Measurements from ENCODE around the gene DNAH12.
"Not testable (repeated sequence)": the region's sequence is repeated elsewhere in the genome, so short reads cannot be mapped to it uniquely, and the experiment has no call there.

The DNAH12 gene

DNA sequence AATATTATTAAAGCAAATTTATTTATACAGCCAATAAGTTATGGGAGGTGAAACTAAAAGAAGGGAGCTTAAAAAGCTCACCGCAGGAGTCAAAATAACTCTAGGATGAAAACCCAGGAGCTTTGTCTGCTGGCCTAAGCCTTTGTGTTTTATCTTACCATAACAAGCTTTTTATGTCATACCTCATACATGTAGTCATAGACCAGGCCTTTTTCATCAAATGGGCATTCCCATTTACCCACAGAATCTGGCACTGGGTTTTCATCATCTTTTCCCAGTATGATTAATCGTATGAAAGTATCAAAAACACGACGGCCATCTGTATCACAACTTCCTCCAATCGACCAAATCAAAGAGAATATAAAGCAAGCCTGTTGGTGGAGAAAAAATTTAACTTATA is 122.8 kb downstream of the DNAH12 start:
- Histone ChIP-seq H3K27ac (no peak overlapping the region), H3K4me3 (no peak overlapping the region)

DNA sequence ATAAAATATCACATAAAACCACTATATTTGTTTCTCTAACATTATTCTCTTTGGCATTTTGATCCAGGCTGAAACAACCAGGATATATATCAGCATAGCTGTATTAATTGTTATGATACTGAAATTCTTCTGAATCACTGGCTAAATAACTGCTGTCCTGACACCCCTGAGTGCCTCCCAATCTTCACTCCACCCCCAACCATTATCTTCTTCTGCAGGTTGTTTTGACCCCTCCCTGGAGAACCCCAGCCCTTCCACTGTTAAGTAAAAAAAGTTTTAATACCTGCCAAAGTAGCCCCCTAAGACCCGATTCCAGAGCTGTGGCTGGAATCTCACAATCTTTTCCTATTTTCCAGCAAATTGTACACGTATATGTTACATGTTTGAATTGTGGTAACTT is 124.1 kb downstream of the DNAH12 start:
- Histone ChIP-seq H3K4me3 (no peak overlapping the region), H3K27ac (no peak overlapping the region)

DNA sequence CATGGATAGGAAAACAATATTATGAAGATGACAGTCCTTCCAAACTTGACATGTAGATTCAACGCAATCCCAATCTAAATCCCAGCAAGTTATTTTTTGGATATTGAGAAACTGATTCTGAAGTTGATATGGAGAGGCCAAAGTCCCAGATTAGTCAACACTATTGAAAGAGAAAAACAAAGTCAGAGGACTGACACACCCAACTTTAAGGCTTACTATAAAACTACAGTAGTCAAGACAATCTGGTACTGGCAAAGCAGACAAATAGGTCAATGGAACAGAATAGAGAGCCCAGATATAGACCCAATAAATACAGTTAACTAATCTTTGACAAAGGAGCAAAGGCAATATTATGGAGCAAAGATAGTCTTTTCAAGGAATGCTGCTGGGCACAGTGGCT is 132.4 kb downstream of the DNAH12 start:
- no peak overlapping the region for H3K27ac ChIP-seq
- H3K4me3 ChIP-seq, result no peak overlapping the region

DNA sequence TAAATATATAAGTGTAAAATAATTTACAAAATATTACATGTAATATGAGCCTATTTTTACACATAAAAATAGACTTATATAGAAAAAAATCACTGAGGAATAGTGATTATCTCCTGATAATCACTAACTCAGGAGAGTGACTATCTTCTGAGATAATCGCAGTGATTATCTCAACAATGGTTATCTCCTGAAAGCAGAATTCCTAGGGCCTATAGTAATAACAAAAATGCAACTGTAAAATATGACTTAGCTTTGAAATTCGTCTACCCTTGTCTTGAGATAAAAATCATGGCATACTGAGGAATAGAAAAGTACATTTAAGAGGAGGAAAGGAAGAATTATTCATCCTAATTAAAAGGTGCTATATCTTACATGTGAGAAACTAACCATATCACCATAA is 134.7 kb downstream of the DNAH12 start:
- no peak overlapping the region for H3K27ac ChIP-seq
- no peak overlapping the region for H3K4me3 ChIP-seq

DNA sequence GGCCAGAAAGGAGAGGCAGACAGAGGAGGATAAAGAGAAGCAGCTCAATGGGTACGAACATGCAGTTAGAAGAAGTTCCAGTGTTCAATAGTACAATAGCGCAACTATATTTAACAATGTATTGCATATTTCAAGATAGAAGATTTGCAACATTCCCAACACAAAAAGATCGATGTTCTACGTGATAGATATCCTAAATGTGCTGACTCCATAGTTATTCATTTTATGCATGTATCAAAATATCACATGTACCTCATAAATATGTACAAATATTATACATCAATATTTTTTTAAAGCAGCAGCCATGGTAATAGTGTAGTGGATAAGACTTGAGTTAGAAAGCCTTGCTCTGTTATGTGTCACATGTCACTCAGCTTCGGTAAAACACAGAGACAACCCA is 141.5 kb downstream of the DNAH12 start:
- Histone ChIP-seq H3K4me3 (no peak overlapping the region), H3K27ac (no peak overlapping the region)

DNA sequence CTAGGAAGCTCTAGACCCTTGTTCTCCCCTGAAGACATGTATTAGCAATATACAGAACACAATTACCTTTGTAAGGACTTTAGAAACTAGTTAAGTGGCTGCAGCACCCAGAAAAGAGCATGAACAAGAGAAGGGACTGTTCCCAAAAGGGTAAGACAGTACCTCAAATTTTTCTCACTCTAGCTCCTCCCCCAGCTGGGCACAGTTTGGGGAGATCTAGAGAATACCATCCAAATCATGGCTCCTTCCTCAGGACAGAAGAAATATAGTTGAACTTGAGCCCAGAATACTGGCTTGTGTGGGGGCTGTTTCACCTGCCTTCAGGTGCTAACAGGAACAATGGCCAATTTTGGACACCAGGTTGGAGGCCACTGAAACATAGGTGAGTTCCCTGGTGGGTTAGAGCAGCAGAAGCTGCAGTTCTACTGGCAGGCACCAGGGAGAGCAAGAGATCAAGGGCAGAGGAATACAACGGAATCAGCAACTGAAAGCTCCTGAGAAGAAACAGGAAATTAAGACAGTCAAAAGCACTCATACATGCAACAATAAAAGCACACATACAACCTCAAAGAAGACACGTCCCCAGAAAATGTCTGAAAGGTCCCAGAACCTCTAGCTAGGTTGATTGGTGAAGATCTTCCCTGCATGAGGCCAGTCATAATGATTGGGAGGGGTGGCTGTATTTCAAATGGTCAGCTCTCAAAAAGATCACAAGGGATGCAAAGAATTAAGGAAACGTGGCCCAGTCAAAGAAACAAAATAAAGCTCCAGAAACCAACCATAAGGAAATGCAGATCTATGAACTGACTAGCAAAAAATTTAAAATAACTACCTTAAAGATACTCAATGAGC is 146.7 kb downstream of the DNAH12 start:
- H3K4me3 ChIP-seq, result no peak overlapping the region
- H3K27ac ChIP-seq, result no peak overlapping the region

DNA sequence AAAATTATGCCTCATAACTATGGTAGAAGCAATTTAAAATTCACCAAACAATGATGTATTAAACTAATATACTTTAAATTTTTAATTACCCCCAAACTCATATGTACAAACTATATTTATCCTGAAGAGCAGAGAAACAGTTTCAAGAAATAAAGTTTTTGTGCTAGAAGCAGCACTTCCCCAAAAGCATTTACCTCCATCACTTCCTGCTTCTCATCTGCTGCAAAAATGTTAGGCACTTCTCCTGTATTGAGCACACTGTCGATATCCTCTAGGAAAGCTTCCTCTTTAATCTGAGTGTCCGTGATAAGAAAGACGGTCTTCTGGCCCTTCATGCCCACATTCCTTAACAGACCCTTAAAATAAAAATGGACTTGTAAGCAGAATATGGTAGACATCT is 150.2 kb downstream of the DNAH12 start:
- H3K4me3 ChIP-seq, result no peak overlapping the region

DNA sequence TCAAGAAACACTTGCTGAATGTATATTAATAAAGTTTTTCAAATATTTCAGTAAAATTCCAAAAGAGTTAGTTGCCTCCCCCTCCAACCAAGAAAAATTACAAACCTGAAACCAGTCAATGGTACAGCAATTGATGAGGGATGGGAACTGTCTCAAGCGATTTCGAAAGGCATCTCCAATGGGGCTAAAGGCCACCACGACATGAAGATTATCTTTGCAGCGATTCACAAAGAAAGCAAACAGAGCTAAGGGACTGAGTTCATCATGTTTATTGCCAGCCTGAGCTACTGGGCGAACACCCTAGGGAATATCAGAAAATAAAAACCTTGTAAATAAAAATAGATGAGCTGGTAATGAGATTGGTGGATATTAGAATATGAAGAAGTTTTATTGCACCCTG is 152.4 kb downstream of the DNAH12 start:
- Histone ChIP-seq H3K4me3 (no peak overlapping the region), H3K27ac (no peak overlapping the region)

More for the DNA sequence above, 150.2 kb downstream of the DNAH12 start:
- no peak overlapping the region for H3K27ac ChIP-seq

DNA sequence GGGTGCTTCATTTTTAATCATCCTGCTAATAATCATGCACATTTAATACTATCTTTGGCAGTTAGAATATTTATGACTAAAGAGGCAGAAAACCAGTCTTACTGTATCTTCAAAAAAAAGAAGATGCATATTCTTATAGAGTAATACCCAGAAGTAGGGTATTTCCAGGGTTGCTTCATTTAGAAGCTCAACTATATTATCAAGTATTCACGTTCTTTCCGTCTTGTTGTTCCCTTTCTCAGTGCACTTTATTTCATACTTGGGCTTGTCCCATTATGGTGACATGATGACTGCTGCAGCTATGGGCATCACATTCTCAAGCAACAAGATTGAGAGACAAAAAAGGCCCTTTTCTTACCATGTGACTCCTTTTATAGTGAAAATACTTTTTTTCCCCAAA is 154.9 kb downstream of the DNAH12 start:
- no peak overlapping the region for H3K27ac ChIP-seq
- H3K4me3 ChIP-seq, result no peak overlapping the region

DNA sequence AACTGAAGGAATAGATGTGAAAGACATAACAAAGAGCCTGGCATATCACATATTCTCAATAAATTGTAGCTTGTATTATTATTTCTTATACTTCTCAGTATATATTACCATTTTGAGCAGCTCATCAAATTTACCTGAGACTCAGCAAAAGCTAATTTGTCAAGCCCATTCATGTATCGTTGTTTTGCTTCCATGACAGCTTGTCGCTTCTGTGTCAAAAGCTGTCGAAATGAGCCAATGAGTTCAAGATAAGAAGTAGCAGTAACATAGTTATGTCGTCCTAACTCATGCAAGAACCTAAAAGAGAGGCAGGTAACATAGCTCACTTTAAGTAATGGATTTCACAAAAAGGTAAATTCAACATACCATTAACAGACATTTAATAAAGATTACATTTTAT is 157.8 kb downstream of the DNAH12 start:
- Histone ChIP-seq H3K4me3 (no peak overlapping the region), H3K27ac (no peak overlapping the region)

DNA sequence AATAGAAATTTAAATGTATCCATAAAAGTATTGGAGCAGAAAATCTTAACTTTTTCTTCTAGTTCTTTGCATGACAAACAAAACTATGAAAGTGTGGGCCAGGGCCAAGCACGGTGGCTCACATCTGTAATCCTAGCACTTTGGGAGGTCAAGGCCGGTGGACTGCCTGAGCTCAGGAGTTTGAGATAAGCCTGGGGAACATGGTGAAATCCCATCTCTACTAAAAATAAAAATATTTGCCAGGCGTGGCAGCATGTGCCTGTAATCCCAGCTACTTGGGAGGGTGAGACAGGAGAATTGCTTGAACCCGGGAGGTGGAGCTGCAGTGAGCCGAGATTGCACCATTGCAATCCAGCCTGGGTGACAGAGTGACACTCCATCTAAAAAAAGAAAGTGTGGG is 158.6 kb downstream of the DNAH12 start:
- no peak overlapping the region for H3K27ac ChIP-seq
- no peak overlapping the region for H3K4me3 ChIP-seq

DNA sequence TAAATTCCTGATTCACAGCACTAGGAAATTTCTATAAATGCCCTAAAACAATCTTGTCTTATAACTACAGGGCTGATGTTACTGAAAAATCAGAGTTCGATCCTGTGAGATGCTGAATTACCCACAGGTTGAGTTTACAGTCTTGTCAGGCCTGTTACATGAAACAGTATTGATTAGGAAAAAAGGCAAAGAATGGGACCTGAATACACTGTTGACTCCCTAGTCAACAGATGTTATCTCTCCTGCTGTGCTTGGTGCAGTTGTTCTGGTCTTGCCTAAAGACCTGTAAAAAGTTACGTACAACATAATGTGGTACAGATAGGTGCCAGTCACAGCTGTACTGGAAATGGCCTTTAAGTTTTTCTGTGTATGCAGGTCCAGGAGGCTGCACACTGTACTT is 160.3 kb downstream of the DNAH12 start:
- no peak overlapping the region for H3K4me3 ChIP-seq
- H3K27ac ChIP-seq, result no peak overlapping the region

DNA sequence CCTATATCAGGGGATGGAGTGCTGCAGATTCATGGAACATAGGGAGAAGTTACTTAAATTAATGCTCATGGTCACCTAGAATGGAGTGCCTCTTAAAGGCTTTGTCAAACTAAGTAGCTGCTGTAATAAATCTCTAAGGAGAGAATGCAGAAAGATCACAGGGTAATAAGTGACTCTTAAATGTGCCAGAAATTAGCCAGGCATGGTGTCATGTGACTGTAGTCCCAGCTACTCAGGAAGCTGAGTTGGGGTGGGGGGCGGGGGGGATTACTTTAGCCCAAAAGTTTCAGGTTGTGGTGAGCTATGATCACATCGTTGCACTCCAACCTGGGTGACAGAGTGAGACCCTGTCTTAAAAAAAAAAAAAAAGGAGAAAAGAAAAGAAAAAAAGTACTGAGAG is 160.7 kb downstream of the DNAH12 start:
- no peak overlapping the region for H3K27ac ChIP-seq
- H3K4me3 ChIP-seq, result no peak overlapping the region

DNA sequence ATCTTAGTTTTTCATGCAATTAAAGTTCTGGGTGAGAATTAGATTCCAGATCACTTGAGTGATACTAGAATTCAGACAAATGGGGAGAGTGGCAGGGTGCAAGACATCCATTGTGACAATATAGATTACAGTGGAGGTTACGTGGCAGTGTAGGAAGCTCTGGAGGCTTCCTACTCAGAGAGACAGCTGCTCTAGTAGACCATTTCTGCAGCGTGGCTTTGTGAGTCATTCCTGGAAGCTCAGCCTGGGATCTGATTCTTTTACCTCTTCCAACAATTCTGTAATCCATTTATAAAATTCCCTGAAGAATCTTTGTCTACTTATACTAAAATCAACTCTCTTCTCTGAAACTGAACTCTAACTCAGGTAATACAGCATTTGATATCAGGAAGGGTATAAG is 161.2 kb downstream of the DNAH12 start:
- no peak overlapping the region for H3K4me3 ChIP-seq
- H3K27ac ChIP-seq, result no peak overlapping the region

DNA sequence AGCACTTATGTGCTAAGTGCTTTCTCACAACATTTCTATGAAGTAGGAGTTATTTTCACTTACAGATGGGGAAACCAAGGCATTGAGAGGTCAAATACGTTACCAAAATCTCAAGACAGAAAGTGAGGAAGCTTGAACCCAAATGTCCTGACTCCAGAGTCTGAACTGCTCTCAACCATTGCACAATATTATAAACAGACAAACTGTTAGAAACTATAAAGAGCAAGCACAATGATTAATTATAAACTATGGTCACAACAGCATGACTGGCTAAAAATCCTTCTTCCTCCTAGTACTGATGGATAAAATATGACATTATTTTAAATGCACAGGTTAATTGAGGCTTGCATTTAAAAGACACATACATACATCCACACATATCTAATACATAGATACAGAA is 173.8 kb downstream of the DNAH12 start:
- Histone ChIP-seq H3K27ac (no peak overlapping the region), H3K4me3 (no peak overlapping the region)

DNA sequence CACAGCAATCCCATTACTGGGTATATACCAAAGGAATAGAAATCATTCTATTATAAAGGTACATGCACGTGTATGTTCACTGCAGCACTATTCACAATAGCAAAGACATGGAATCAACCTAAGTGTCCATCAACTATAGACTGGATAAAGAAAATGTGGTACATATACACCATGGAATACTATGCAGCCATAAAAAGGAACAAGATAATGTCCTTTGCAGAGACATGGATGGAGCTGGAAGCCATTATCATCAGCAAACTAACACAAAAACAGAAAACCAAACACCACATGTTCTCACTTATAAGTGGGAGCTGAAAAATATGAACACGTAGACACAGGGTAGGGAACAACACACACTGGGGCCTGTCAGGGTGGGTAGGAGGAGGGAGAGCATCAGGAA is 179.1 kb downstream of the DNAH12 start:
- not testable (repeated sequence) for H3K27ac ChIP-seq, H3K4me3 ChIP-seq

DNA sequence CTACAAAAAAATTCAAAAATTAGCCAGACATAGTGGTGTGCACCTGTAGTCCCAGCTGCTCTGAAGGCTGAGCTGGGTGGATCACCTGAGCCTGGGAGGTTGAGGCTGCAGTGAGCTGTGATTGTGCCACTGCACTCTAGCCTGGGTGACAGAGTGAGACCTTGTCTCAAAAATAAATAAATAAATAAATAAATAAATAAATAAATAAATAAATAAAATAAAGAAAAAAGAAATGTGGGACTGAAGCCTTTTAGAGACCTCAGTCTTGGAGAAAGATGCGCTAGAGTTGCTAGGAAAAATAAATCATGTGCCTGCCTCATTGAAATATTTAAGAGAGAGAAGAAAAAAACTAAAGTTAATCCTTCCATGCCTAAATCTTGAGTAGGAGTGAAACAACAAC is 187.9 kb downstream of the DNAH12 start:
- H3K27ac ChIP-seq, H3K4me3 ChIP-seq: not testable (repeated sequence)

DNA sequence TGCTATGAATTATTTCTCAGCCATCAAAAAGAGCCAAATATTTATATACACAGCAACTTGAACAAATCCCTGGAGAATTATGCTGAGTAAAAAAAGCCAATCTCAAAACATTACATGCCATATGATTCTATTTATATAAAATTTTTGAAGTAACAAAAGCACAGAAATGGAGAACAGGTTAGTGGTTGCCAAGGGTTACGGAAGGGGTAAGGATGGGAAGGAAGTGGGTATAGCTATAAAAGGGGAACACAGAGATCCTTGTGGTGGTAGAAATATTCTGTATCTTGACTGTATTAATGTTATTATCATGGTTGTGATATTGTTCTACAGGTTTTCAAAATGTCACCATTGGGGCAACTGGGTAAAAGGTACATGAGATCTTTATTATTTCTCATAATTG is 189.4 kb downstream of the DNAH12 start:
- no peak overlapping the region for H3K4me3 ChIP-seq
- no peak overlapping the region for H3K27ac ChIP-seq

DNA sequence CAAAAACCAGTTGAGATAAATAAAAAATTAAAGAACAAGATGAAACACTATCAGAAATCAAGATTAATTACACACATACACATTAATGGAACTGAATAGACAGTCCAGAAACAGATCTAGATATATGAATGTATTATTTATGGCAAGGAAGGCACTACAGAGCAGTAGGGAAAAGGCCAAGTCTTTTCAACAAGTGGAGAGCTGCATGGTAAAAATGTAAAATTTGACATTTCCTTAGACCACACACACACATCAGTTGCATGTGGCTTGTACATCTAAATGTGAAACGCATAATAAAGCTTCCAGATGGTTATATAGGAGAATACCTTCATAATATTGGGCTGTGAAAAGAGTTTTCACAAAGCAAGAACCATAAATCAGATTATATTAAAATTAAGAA is 193.9 kb downstream of the DNAH12 start:
- H3K27ac ChIP-seq, result no peak overlapping the region
- no peak overlapping the region for H3K4me3 ChIP-seq

DNA sequence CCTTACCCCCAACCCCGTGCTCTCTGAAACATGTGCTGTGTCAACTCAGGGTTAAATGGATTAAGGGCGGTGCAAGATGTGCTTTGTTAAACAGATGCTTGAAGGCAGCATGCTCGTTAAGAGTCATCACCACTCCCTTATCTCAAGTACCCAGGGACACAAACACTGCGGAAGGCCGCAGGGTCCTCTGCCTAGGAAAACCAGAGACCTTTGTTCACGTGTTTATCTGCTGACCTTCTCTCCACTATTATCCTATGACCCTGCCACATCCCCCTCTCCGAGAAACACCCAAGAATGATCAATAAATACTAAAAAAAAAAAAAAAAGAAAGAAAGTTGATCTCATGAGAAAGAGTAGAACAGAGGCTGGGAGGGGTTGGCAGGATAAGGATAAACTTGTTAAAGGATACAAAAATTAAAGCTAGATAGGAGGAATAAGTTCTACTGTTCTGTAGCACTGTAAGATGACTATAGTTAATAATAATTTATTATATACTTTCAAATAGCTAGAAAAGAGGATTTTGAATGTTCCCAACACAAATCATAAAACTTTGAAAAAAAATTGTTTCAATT is 205.0 kb downstream of the DNAH12 start:
- H3K4me3 ChIP-seq, H3K27ac ChIP-seq: not testable (repeated sequence)

DNA sequence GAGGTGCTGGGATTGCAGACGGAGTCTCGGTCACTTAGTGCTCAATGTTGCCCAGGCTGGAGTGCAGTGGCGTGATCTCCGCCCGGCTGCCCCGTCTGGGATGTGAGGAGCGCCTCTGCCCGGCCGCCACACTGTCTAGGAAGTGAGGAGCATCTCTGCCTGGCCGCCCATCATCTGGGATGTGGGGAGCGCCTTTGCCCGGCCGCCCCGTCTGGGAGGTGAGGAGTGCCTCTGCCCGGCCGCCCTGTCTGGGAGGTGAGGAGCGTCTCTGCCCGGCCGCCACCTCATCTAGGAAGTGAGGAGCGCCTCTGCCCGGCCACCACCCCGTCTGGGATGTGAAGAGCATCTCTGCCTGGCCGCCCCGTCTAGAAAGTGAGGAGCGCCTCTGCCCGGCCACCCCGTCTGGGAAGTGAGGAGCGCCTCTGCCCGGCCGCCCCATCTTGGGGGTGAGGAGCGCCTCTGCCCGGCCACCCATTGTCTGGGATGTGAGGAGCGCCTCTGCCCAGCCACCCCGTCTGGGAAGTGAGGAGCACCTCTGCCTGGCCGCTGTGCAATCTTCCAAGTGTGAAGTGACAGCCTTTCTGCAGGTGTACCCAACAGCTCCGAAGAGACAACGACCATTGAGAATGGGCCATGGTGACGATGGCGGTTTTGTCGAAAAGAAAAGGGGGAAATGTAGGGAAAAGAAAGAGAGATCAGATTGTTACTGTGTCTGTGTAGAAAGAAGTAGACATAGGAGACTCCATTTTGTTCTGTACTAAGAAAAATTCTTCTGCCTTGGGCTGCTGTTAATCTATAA is 205.7 kb downstream of the DNAH12 start:
- H3K4me3 ChIP-seq, H3K27ac ChIP-seq: not testable (repeated sequence)
